ENCODE measurements around the gene SRPRA. TPM values are rescaled to one million over a fixed set of nuclear protein-coding genes. Genes with fewer than 3 reads are reported as not detected.
A peak's percentile ranks its signal among the peaks of the same experiment; 100 is the strongest.

Gene SRPRA
- 100 to 1,000 TPM; 171 to 176 TPM for total RNA-seq
- polyA plus RNA-seq, result 100 to 1,000 TPM; 132 to 146 TPM

- Histone ChIP-seq H3K36me3 (ENCODE audit: insufficient read depth, low read length) (peaks cover 36% of the 10 kb centered on the region), H3K27ac (ENCODE audit: low read depth, low read length) (peak within 1 kb of the TSS; percentile 83), H3K4me1 (ENCODE audit: insufficient read depth, low read length) (peaks cover 26% of the 10 kb centered on the region), H3K9me3 (ENCODE audit: control insufficient read depth in 1 of 2, low read length in 2 of 2) (no peaks in the 10 kb centered on the region), H3K27me3 (ENCODE audit: insufficient read depth, low read length) (no peaks in the 10 kb centered on the region), H3K4me3 (ENCODE audit: low read length in 2 of 2) (peak within 1 kb of the TSS; percentile 84 to 96)
- POLR2A ChIA-PET (ENCODE audit: partially characterized antibody), result interaction anchor here (0.9 to 6.1 kb wide), 16 partner anchors 10 to 699 kb away, joined by 3 to 101 read pairs (median 4); partner anchors contain the start of genes CDON, DCPS, EI24 and FAM118B
- intact Hi-C loops (cut with micrococcal nuclease), result loop anchor here (1.0 to 10.0 kb wide), 5 partner anchors 13 to 704 kb away; partner anchors contain the start of genes DCPS, EI24, FAM118B and RPUSD4
- Mint-ChIP-seq H3K27me3 (no peaks in the 10 kb centered on the region), H3K36me3 (peaks cover 49 to 59% of the 10 kb centered on the region in 2 donors), H3K9me3 (no peaks in the 10 kb centered on the region), H3K4me1 (peaks cover 19 to 43% (median 24%) of the 10 kb centered on the region in 4 donors), H3K27ac (peak within 1 kb of the TSS; percentile 94 to 99 (median 99)), H3K4me3 (peak within 1 kb of the TSS; percentile 95 to 99 (median 96))
- DNase-seq, result peak; percentile 100
- CTCF ChIA-PET (ENCODE audit: partially characterized antibody), result interaction anchor here (1.1 to 1.8 kb wide), 3 partner anchors 13 to 212 kb away, joined by 3 to 8 read pairs (median 4); no protein-coding TSS in a partner anchor
These were observed at the start of gene SRPRA, which contains the start of gene FOXRED1 for GRCh38 chr11:126268708-126269579. Gene SRPRA (minus strand): TSS chr11:126268895. CDS start chr11:126268804, 91 bp downstream. Gene FOXRED1 (plus strand): TSS chr11:126269154. CDS start chr11:126269207, 53 bp downstream.

GRCh38 chr11:126317756-126318573 lies 49.3 kb upstream of the SRPRA start:
- DNase-seq, result peak in 1 of 5 donors; percentile 19
- H3K4me1 ChIP-seq (ENCODE audit: insufficient read depth, low read length), result peaks cover 26% of the 10 kb centered on the region
- H3K9me3 ChIP-seq (ENCODE audit: control insufficient read depth in 1 of 2, low read length in 2 of 2), result no peaks in the 10 kb centered on the region
- intact Hi-C loops (cut with micrococcal nuclease), result no loop called here
- peaks cover 0 to 8% (median 0%) of the 10 kb centered on the region in 8 donors for H3K9me3 Mint-ChIP-seq
- H3K27me3 Mint-ChIP-seq, result no peaks in the 10 kb centered on the region
- no peaks in the 10 kb centered on the region for H3K36me3 ChIP-seq (ENCODE audit: insufficient read depth, low read length)
- peaks cover 37 to 43% of the 10 kb centered on the region in 2 donors for H3K36me3 Mint-ChIP-seq
- POLR2A ChIA-PET (ENCODE audit: partially characterized antibody), result interaction anchor here (1.0 to 2.8 kb wide), 2 partner anchors 14 to 34 kb away, joined by 3 to 18 read pairs; partner anchors contain the start of gene DCPS
- peak overlapping the region in 1 of 2 donors; percentile 31 for H3K4me3 ChIP-seq (ENCODE audit: low read length in 2 of 2)
- H3K4me3 Mint-ChIP-seq, result peak overlapping the region in 7 of 8 donors; percentile 59 to 83 (median 70)
- CTCF ChIA-PET (ENCODE audit: partially characterized antibody), result interaction anchor here (0.8 to 1.8 kb wide), 4 partner anchors 8 to 163 kb away, joined by 3 to 13 read pairs (median 4); no protein-coding TSS in a partner anchor
- H3K27ac ChIP-seq (ENCODE audit: low read depth, low read length), result peak overlapping the region; percentile 30
- H3K4me1 Mint-ChIP-seq, result peaks cover 27 to 46% (median 38%) of the 10 kb centered on the region in 4 donors
- H3K27ac Mint-ChIP-seq, result peak overlapping the region; percentile 48 to 90 (median 83)
- H3K27me3 ChIP-seq (ENCODE audit: insufficient read depth, low read length), result no peaks in the 10 kb centered on the region

- intact Hi-C loops (cut with micrococcal nuclease), result no loop called here
- H3K4me1 Mint-ChIP-seq, result peaks cover 27 to 46% (median 38%) of the 10 kb centered on the region in 4 donors
- no peaks in the 10 kb centered on the region for H3K27me3 ChIP-seq (ENCODE audit: insufficient read depth, low read length)
- no peaks in the 10 kb centered on the region for H3K36me3 ChIP-seq (ENCODE audit: insufficient read depth, low read length)
- peak overlapping the region; percentile 31 to 90 (median 83) for H3K27ac Mint-ChIP-seq
- H3K36me3 Mint-ChIP-seq, result peaks cover 42 to 46% of the 10 kb centered on the region in 2 donors
- ChIA-PET POLR2A (ENCODE audit: partially characterized antibody) (interaction anchor here (1.0 to 2.8 kb wide), 2 partner anchors 13 to 34 kb away, joined by 3 to 18 read pairs; partner anchors contain the start of gene DCPS), CTCF (ENCODE audit: partially characterized antibody) (interaction anchor here (0.8 kb wide), 2 partner anchors 13 to 164 kb away, joined by 3 read pairs; no protein-coding TSS in a partner anchor)
- no peak overlapping the region for H3K4me3 ChIP-seq (ENCODE audit: low read length in 2 of 2)
- peak overlapping the region; percentile 30 for H3K27ac ChIP-seq (ENCODE audit: low read depth, low read length)
- H3K4me3 Mint-ChIP-seq, result peak overlapping the region in 7 of 8 donors; percentile 59 to 83 (median 70)
- H3K4me1 ChIP-seq (ENCODE audit: insufficient read depth, low read length), result peaks cover 26% of the 10 kb centered on the region
- H3K9me3 Mint-ChIP-seq, result peaks cover 0 to 8% (median 0%) of the 10 kb centered on the region in 8 donors
- H3K9me3 ChIP-seq (ENCODE audit: control insufficient read depth in 1 of 2, low read length in 2 of 2), result no peaks in the 10 kb centered on the region
- DNase-seq, result no peak
- no peaks in the 10 kb centered on the region for H3K27me3 Mint-ChIP-seq
These were observed 48.7 kb upstream of the SRPRA start for GRCh38 chr11:126317432-126317755.

GRCh38 chr11:126313826-126314225 lies 45.1 kb upstream of the SRPRA start:
- intact Hi-C loops (cut with micrococcal nuclease), result loop anchor here (5.0 kb wide), 1 partner anchor 43 kb away; the partner anchor contains the start of gene ST3GAL4
- Histone ChIP-seq H3K27ac (ENCODE audit: low read depth, low read length) (no peak overlapping the region), H3K4me1 (ENCODE audit: insufficient read depth, low read length) (peaks cover 21% of the 10 kb centered on the region), H3K4me3 (ENCODE audit: low read length in 2 of 2) (no peak overlapping the region), H3K9me3 (ENCODE audit: control insufficient read depth in 1 of 2, low read length in 2 of 2) (no peaks in the 10 kb centered on the region), H3K36me3 (ENCODE audit: insufficient read depth, low read length) (peaks cover 10% of the 10 kb centered on the region), H3K27me3 (ENCODE audit: insufficient read depth, low read length) (no peaks in the 10 kb centered on the region)
- H3K4me1 Mint-ChIP-seq, result peaks cover 28 to 51% (median 36%) of the 10 kb centered on the region in 4 donors
- no peak overlapping the region for H3K27ac Mint-ChIP-seq
- H3K27me3 Mint-ChIP-seq, result no peaks in the 10 kb centered on the region
- H3K9me3 Mint-ChIP-seq, result peaks cover 0 to 7% (median 0%) of the 10 kb centered on the region in 8 donors
- ChIA-PET CTCF (ENCODE audit: partially characterized antibody) (interaction anchor here (1.0 kb wide), 1 partner anchor 167 kb away, joined by 3 read pairs; no protein-coding TSS in a partner anchor), POLR2A (ENCODE audit: partially characterized antibody) (no interaction called here)
- H3K36me3 Mint-ChIP-seq, result peaks cover 52 to 61% of the 10 kb centered on the region in 2 donors
- H3K4me3 Mint-ChIP-seq, result no peak overlapping the region
- DNase-seq, result no peak

- Histone ChIP-seq H3K27me3 (ENCODE audit: insufficient read depth, low read length) (no peaks in the 10 kb centered on the region), H3K27ac (ENCODE audit: low read depth, low read length) (no peak overlapping the region), H3K9me3 (ENCODE audit: control insufficient read depth in 1 of 2, low read length in 2 of 2) (no peaks in the 10 kb centered on the region), H3K4me3 (ENCODE audit: low read length in 2 of 2) (no peak overlapping the region), H3K4me1 (ENCODE audit: insufficient read depth, low read length) (peaks cover 12% of the 10 kb centered on the region), H3K36me3 (ENCODE audit: insufficient read depth, low read length) (peaks cover 10% of the 10 kb centered on the region)
- Mint-ChIP-seq H3K4me3 (no peak overlapping the region), H3K27me3 (no peaks in the 10 kb centered on the region), H3K36me3 (peaks cover 52 to 66% of the 10 kb centered on the region in 2 donors), H3K27ac (peak overlapping the region in 2 of 7 donors; percentile 47 to 68), H3K9me3 (peaks cover 0 to 7% (median 0%) of the 10 kb centered on the region in 8 donors), H3K4me1 (peaks cover 23 to 47% (median 29%) of the 10 kb centered on the region in 4 donors)
- POLR2A ChIA-PET (ENCODE audit: partially characterized antibody), result no interaction called here
- no peak for DNase-seq
- CTCF ChIA-PET (ENCODE audit: partially characterized antibody), result interaction anchor here (4.3 kb wide), 1 partner anchor 168 kb away, joined by 73 read pairs; no protein-coding TSS in a partner anchor
- intact Hi-C loops (cut with micrococcal nuclease), result loop anchor here (5.0 kb wide), 1 partner anchor 44 kb away; the partner anchor contains the start of gene ST3GAL4
These were observed 44.3 kb upstream of the SRPRA start for GRCh38 chr11:126312961-126313360.
